Activated CD4-positive, alpha-beta T cell treated with anti-CD3 and anti-CD28 coated beads, Interleukin-2, amount 50 U/mL, for 24 hours (primary cell): ENCODE results near the gene LDLRAD3.

Source experiments
- DNase-seq, 2 donors: peaks; one replicate each; pipeline ENCODE4 v3.0.0-alpha.2; 2020; ENCODE audit warnings: low read depth in 1 of 2, low spot score in 1 of 2

Gene LDLRAD3

DNA sequence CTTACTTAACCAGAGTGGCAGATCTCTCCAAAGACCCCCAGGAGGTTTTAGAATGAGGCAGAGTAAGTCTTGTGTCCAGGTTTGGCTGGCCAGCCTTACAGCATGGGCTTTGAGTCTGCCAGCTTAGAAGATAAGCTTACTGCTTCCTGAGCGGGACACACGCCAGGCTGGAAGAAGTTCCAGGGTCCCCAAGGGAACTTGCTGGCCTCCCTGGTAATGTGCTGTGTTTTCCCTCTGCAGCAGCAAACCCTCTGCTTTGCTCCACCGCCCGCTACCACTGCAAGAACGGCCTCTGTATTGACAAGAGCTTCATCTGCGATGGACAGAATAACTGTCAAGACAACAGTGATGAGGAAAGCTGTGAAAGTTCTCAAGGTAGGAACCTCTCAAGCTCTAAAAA is 154.2 kb downstream of the LDLRAD3 start:
- no peak for DNase-seq

DNA sequence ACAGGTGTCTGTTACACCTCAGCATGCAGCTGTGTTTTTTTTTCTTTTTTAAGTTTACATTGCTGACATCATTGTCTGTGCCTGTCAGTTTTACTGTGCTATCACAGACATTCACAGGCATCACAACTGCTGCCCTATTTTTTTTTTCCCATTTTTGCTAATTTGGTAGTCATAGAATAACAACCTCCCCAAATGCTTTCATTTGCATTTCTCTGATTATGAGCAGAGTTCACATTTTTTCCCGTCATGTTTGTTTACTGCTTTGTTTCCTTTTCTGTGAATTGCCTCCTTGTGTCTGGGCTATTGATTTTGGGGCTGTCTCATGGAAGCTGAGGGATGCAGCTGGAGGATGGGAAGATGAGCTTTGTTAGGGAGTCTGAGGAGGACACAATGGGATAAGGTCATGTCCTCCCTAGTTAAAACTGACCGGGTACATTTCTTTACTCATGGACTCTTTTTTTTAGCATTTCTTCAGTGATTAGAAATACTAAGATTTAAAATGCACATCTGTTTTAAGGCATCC is 155.1 kb downstream of the LDLRAD3 start:
- no peak for DNase-seq

DNA sequence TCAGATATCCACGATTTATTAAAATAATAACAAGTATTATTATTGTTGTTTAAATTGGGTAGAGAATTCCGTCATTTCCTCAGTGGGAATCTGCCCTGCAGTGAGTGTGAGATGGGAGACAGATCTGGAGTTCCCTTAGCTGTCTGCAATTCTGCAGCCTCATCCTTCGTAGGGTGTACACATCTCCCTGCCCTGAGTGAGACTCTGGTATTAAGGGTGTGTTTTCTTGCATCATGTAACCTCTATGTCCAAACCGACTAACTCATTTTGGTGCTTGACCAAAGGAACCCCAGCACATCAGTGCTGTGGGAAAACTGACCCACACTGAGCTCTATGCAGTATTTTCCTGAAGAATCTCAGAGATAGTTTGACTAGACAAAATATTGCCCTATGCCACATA is 157.6 kb downstream of the LDLRAD3 start:
- no peak for DNase-seq

DNA sequence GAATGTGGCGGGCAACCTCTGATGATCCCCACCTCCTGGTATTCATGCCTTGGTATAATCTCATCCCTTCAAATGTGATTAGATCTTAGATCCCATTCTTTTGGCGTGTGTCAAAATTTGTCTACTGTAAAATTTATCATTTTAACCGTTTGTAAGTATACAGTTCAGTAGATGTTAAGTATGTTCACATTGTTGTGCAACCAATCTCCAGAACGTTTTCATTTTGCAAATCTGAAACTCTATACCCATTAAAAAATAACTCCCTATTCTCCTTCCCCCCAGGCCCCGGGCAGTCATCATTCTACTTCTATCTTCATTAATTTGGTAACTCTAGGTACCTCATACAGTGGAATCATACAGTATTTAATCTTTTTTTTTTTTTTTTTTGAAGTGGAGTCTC is 159.0 kb downstream of the LDLRAD3 start:
- DNase-seq: no peak

DNA sequence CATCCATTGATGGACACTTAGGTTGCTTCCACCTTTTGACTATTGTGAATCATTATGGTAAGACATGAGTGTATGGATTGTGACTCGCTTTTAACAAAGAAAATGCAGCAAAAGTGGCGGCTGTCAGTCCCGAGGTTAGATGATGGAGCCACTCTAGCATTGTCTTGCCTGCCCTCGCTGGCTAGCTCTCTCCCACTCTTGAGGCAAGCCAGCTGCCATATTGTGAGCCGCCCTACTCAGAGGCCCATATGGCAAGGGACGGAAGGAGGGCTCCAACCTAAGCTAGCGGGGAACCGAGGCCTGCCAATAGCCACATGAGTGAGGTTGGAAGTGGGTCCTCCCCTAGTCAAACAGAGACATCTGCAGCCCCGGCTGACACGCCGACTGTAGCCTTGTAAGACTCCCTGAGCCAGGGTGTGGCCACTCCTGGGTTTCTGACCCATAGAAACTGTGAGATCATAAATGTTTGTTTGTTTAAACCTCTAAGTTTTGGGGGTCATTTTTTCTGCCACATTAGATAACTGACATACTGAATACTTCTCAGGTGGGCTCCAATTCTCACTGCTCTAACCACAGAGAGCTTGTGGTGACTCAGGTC is 160.2 kb downstream of the LDLRAD3 start:
- no peak for DNase-seq

DNA sequence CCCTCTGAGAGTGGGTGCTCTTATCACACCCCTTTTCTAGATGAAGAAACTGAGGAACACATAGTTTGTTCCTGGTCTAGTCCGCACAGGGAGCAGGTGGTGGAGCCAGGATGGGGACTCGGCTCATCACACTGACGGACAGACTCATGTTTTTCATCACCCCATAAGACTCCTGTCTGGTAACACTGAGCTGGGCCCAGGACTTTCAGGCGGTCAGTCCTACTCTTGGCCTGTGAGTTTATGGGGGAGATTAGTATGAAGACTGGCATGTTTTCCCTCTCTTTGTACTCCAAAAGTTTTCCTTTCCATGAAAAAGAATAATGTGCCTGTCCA is 160.8 kb downstream of the LDLRAD3 start:
- no peak for DNase-seq

DNA sequence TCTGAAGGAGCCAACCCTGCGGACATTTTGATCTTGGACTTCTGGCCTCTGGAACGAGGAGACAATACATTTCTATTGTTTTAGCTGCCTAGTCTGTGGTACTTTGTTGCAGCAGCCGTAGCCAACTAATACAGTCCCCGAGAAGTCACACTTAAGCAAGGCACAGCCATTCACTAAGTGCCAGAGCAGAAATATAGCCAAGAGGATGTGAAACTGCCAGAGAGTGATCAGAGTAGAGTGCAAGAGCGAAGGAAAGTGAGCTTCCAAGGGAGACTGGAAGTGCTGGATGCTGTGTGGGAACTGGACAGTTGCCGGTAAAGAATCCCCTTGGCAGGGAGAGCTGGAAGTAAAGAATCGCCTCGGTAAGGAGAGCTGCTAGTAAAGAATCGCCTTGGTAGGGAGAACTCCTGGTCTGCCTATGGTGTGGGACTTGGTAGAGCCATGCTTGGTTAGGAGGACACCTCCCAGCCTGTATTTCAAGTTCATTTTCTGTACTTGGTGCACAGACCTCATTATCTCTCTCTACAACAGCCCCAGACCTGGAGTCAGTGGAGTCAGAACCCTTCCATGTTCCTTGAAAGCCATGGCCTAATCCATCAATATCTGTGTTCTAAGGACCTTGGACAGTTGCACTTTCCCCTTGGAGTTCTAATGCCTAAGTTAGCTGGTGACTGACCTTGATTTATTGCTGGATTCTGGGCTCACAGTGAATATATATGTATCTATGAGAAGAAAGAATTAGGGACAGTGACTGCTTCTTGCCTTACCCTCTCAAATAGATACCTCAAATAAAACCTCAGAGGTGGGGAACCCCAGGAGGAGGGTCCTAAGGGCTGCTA is 162.1 kb downstream of the LDLRAD3 start:
- DNase-seq: no peak

DNA sequence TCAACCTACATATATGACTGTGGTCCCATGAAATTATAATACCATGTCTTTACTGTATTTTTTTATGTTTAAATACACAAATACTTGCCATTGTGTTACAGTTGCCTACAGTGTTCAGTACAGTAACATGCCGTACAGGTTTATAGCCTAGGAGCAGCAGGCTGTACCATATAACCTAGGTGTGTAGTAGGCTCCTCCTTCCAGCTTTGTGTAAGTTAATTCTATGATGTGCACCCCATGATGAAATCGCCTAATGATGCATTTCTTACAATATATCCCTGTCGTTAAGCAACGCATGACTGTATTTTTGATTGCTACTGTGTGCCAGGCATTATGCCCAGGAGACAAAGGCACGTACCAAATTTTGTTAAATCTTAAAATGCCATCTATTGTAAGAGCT is 163.7 kb downstream of the LDLRAD3 start:
- no peak for DNase-seq

DNA sequence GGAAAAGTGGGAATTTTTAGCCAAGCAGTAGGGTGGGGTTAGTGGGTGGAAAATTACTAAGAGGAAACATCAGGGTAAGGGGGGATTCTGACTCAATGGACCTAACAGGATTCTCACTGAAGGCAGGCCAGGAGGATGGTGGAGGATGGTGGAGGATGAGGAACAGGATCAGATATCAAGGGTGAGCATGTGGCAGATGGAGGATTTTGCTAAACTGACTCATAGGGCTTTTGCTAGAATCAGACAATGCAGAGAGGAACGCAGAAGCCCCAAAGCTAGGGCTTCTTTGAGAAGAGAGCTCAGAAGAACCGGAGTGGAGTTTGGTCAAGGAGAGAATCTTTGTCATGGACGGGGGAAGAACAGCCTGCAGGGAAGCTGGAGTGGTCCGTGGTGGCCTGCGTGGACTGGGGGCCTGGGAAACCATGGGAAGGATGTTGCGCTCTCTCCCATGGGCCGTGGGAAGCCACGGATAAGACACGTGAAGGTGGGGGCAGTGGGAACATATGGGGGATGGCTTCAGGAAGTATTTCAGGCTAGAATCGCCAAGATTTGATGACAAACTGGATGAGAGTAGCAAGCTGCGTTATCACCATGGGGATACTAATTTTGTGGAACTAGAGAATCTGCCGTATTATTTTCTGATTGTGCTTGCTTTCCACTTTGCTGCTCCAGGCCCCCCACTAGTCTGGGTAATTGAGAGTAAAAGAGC is 165.2 kb downstream of the LDLRAD3 start:
- no peak for DNase-seq

DNA sequence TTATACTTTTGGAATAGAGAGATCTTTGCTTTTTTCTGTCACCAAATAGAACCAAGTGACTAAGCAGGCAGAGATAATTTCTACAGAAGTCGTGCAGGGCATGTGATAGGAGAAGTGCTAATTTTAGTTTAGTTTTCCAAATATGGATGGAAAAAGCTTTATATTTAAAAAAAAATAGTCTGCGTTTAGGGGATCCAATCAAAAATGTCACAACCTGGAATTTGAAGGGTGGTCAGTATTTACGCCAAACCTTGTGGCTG is 165.7 kb downstream of the LDLRAD3 start:
- no peak for DNase-seq

DNA sequence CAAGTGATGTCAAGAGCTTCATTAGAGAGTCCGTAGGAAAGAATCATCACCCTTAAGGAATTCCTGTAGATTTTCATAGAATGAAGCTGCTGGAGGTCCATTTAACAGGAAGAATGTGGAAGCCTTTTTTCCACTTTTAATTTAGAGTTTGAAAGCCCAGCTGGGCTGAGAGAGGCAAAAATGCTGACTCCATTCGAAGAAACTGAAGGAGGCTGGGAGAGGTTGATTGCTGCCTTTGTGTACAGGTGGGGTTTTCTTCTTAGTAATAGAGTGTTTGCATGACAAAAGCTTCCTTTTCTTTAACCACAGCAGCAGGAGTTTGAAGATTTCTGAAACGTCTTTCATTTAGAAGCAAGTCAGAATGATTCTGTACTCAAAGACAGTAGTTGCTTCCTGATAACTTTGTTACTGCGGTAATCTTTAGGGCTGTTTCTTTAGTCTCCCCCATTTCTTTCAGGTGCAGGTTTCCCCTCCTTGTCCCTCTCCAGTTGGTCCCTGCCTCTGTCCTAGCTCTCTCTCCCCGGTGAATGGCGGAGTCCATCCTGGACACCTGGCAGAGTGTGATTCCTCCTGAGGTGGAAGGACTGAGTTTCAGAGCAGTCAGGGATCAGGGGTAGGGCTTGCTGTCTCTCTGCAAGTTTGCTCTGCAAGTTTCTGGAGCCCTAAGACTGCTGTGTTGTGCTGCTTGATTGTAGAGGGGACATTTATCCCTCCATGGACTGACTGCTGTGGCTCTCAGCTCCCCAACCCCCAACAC is 166.2 kb downstream of the LDLRAD3 start:
- no peak for DNase-seq

DNA sequence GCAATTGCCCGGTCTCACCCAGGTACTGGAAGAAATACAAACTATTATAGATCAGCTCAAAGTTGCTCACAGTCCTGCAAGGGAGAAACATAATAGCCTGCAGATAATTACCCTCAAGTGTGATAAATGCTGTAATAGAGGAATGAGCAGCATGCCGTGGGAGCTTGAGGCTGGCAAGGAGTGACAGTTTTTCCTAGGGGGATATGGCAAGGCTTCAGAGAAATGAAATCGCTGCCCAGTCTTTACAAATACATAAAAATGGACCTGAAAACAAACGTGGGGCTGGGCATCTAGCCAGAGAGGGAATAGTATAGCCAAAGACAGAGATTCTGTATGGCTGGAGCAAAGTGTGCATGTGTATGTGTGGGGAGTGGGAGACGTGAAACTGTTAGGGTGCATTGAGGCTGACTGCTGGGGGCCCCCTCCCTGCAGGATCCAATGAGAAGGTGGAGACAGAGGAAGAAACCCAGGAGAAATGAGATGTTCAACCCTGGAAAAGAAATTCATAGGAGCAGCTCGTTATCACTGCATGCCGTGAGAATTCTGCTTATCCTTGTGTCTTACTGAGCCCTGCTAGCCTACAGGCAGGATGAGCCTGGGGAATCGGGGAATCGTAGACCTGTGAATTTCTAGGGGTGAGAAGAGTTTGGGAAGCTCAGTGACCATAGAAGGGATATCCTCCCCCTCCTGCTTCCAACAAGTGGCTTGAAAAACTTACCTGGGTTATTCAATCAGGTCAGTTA is 167.0 kb downstream of the LDLRAD3 start:
- no peak for DNase-seq

DNA sequence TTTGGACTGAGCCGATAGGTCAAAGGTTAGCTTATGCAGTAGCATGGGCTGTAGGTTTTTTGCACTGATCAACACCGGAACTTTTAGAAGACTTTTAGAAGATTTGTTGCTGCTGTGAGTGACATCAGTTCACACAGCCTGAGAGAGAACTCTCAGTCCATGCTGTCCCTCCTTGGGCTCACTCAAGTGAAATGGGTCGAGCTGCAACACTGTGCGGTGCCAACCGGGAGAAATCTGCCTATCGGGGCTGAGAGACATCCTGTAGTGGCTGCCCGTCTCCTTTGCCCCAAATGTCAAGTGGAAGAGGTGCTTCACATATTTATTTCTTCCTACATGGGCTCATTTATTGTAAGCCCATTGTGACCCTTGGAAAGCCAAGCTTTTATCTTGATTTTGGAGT is 170.2 kb downstream of the LDLRAD3 start:
- no peak for DNase-seq

DNA sequence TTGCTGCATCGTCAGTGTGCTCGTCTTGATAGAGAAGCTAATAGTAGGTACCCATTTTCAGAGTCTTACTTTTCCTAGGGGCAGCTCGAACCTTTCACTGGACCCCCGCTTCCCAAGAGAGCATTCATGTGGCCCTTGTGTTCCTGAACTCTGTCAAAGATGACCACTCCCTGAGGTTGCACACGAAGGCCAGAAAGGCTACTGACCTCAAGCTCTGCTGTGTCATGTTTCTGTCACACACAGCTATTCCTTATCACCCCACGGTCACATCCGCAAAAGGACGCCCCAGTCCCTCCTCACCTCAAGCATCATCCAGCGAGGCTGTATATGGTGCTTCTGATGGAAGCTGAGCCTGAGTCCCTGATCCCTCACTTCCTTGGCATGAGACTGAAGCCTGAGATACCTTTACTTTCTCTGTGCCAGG is 171.5 kb downstream of the LDLRAD3 start:
- no peak for DNase-seq

DNA sequence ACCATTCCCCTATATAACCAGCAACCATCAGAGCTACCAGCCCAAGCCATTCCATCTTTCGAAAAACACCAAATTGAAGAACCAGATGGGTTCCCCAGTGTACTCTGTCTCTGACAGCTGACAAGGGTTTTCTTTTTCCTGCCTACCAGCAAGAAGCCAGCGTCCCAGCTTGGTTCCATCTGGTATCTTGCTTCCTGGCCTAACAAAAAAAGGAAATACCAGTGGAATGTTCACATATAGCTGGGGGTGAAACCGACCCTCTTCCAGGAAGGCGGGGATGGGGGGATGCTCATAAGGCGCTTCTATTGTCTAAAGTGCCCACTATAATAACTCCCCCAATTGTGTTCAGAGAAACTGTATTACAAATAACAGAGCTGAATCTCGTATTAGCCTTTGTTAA is 172.3 kb downstream of the LDLRAD3 start:
- DNase-seq: no peak

DNA sequence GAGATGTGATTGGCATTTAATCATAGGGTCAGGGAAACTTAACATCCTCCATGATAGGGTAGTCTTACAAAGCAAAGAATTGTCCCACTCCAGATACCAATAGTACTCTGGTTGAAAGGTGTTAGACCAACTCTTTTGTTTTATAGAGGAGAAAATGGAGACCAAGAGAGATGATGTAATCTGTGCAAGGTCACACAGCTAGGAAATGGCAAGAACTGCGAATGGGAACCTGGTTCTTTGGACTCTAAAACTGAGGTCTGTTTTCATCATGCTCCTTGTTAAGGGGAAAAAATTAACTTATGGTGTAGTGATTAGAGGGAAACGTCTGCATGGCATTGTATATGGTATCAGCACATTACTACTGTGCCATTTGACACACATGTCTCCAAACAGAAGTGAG is 174.2 kb downstream of the LDLRAD3 start:
- no peak for DNase-seq

DNA sequence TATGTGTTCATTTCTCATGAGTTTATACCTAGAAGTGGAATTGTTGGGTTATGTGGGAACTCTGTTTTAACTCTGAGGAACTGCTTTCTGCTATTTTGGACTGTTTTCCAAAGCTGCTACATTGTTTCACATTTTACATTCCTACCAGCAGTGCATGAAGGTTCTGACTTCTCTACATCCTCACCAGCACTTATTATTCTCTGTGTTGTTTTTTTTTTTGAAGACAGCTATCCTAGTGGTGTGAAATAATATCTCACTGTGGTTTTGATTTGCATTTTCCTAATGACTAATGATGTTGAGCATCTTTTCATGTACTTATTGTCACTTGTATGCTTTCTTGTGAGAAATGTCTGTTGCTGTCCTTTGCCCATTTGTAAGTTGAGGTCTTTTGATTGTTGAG is 175.4 kb downstream of the LDLRAD3 start:
- DNase-seq: no peak

DNA sequence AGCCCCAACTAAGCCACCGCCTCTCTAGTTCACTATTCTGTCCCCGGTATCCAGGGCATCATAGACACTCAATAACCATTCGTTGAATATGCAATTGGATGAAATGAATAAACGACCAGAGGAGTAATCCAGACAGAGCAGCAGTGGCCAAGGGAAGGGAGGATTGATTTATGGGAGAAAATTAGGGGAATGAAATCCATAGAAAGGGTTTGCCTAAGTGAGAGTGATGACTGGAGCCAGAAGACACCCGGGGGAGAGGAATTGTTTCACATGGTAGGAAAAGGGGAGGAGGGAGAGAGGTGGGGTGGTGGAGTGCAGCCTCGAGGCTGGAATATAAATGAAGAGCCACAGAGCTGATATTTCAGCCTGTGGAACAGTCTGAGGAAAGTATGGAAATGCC is 177.2 kb downstream of the LDLRAD3 start:
- DNase-seq: no peak

DNA sequence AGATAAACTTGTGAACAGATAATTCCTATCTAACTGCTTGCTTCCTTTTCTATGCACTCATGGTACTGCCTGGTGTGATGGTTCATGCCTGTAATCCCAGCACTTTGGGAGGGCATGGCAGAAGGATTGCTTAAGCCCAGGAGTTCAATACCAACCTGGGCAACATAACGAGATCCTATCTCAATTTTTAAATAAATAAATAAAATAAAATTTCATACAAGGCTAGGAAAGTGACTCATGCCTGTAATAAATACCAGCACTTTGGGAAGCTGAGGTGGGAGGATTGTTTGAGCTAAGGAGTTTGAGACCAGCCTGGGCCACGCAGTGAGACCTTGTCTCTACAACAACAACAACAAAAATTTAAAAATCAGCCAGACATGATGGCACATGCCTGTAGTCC is 178.8 kb downstream of the LDLRAD3 start:
- DNase-seq: no peak

DNA sequence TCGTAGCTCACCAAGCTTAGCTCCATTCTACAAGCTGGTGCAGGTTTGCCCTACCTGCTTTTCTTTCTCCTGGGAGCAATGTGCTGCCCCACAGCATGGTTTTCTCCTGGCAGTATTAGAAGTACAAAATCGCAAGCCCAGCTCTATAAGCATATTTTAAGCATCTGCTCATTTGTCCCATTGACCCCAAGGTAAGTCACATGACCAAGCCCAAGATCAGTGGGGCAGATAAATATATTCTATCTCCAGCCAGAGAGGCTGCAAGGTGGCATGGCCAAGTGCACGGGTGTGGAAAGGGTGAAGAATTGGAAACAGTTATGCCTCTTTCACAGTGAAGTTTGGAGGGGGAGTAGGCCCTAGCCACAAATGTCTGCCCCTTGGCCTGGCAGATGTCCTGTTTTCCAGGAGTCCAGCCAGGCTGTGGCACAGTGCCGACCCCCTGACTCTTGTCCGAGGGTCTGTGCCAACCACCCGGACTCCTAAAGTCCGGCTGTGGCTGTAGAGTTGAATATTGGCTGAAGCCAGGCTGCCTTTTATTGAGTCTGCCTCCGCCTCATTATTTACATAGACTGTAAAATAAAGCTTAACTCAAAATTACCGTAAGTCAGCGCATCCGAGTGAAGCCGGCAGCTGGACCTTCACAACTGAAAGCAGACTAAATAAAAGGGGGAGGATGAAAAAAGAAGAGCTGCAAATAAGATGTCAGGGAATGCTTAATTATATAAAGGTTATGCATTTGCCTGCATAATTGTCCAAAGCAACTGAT is 179.7 kb downstream of the LDLRAD3 start:
- DNase-seq: no peak
